ENCODE measurements around the gene MAVS. TPM values are rescaled to one million over a fixed set of nuclear protein-coding genes. Genes with fewer than 3 reads are reported as not detected.
"Not testable (repeated sequence)": the region's sequence is repeated elsewhere in the genome, so short reads cannot be mapped to it uniquely, and the experiment has no call there.

The MAVS gene
- total RNA-seq, 1 experiment from 2014 or later, result 38.7 TPM

DNA sequence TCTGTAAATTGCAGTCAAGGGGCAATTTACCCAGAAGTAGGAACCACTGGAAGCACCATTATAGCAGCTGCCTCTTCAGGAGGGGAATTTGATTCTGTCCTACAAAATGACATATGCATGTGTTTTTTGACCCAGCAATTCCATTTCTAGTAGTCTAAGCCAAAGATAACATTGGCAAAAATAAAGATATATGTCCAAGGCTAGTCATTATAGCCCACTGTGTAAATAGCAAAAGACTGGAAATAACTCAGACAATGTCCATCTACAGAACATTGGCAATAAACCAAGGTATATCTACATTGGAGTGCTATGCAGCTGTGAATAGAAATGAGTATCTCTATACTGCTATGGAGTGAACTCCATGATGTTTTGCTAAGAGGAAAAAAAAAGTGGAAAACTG, 30.0 kb downstream of the MAVS start:
- no peak overlapping the region for H3K9ac ChIP-seq (ENCODE audit: low read length)
- no peak overlapping the region for H3K4me3 ChIP-seq (ENCODE audit: low read length)
- H3F3A ChIP-seq (ENCODE audit: low read length, unreplicated experiment), result no peaks in the 10 kb centered on the region
- no peaks in the 10 kb centered on the region for H3K4me1 ChIP-seq (ENCODE audit: insufficient read depth, low read length)
- no peaks in the 10 kb centered on the region for H3K79me2 ChIP-seq (ENCODE audit: low read length)
- peaks cover 21% of the 10 kb centered on the region for H3K36me3 ChIP-seq (ENCODE audit: low read depth, low read length)
- DNase-seq, result no peak
- H3K9me2 ChIP-seq (replicated peaks; ENCODE audit: low read length), result no peaks in the 10 kb centered on the region
- intact Hi-C loops (cut with micrococcal nuclease), result no loop called here
- CTCF ChIA-PET, result no interaction called here
- H3K27ac ChIP-seq (ENCODE audit: low read length), result no peak overlapping the region
- H2AFZ ChIP-seq (ENCODE audit: low read length), result no peak overlapping the region
- no peaks in the 10 kb centered on the region for H3K9me3 ChIP-seq (ENCODE audit: low read length)
- no peaks in the 10 kb centered on the region for H3K27me3 ChIP-seq (ENCODE audit: low read length)
- no peak overlapping the region for H3K4me2 ChIP-seq (ENCODE audit: low read length)
- no peak for ATAC-seq
- H4K20me1 ChIP-seq (ENCODE audit: low read length), result no peaks in the 10 kb centered on the region
- no TSS peak for BruUV-seq (replicated peaks)
- POLR2A ChIA-PET (ENCODE audit: unreplicated experiment), result no interaction called here
- no peak for TF ChIP-seq EZH2phosphoT487 (IDR thresholded peaks at IDR 0.05; ENCODE audit: borderline replicate concordance, low read length)
- no peak for TF ChIP-seq CTCF (conservative IDR thresholded peaks at IDR 0.05; ENCODE audit: low read depth, low read length)

- H3K9me3 ChIP-seq (ENCODE audit: low read length); CTCF ChIA-PET; BruUV-seq (replicated peaks); H3K27ac ChIP-seq (ENCODE audit: low read length); DNase-seq; H3K9me2 ChIP-seq (replicated peaks; ENCODE audit: low read length); ATAC-seq; H3K27me3 ChIP-seq (ENCODE audit: low read length); H3K4me3 ChIP-seq (ENCODE audit: low read length); intact Hi-C loops (cut with micrococcal nuclease); H3K4me2 ChIP-seq (ENCODE audit: low read length); H3K79me2 ChIP-seq (ENCODE audit: low read length); H3F3A ChIP-seq (ENCODE audit: low read length, unreplicated experiment); H2AFZ ChIP-seq (ENCODE audit: low read length); POLR2A ChIA-PET (ENCODE audit: unreplicated experiment); H3K9ac ChIP-seq (ENCODE audit: low read length); H3K4me1 ChIP-seq (ENCODE audit: insufficient read depth, low read length); H4K20me1 ChIP-seq (ENCODE audit: low read length); H3K36me3 ChIP-seq (ENCODE audit: low read depth, low read length): not testable (repeated sequence)
These were observed 32.3 kb downstream of the MAVS start for GRCh38 chr20:3878921-3879274.

DNA sequence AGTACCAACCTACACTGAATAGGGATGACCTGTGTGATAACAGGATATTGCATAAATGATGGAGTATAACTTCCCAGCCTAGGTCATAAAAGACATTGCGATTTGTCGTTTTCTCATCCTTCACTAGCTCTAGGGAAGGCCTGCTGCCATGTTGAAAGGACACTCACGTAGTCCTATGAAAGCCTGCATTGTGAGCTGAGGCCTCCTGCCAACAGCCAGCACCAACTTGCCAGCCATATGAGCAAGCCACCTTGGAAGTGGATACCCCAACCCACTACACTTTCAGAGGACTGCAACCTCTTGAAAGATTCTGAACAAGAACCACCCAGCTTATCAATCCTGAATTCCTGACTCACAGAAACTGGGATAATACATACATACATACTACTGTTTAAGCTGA, 39.1 kb downstream of the MAVS start:
- no peaks in the 10 kb centered on the region for H3F3A ChIP-seq (ENCODE audit: low read length, unreplicated experiment)
- no peak overlapping the region for H2AFZ ChIP-seq (ENCODE audit: low read length)
- no peak overlapping the region for H3K4me2 ChIP-seq (ENCODE audit: low read length)
- intact Hi-C loops (cut with micrococcal nuclease), result no loop called here
- H3K4me1 ChIP-seq (ENCODE audit: insufficient read depth, low read length), result peaks cover 9% of the 10 kb centered on the region
- H3K79me2 ChIP-seq (ENCODE audit: low read length), result peaks cover 33% of the 10 kb centered on the region
- BruUV-seq (replicated peaks), result no TSS peak
- TF ChIP-seq EZH2phosphoT487 (IDR thresholded peaks at IDR 0.05; ENCODE audit: borderline replicate concordance, low read length) (no peak), CTCF (conservative IDR thresholded peaks at IDR 0.05; ENCODE audit: low read depth, low read length) (no peak), EZH2 (IDR thresholded peaks at IDR 0.05; ENCODE audit: low read length, unreplicated experiment) (no peak)
- H3K9me2 ChIP-seq (replicated peaks; ENCODE audit: low read length), result no peaks in the 10 kb centered on the region
- ATAC-seq (no peak), DNase-seq (no peak)
- H3K36me3 ChIP-seq (ENCODE audit: low read depth, low read length), result no peaks in the 10 kb centered on the region
- H3K4me3 ChIP-seq (ENCODE audit: low read length), result no peak overlapping the region
- CTCF ChIA-PET, result no interaction called here
- POLR2A ChIA-PET (ENCODE audit: unreplicated experiment), result interaction anchor here (0.6 kb wide), 1 partner anchor 116 kb away, joined by 3 read pairs; no protein-coding TSS in a partner anchor
- H3K27me3 ChIP-seq (ENCODE audit: low read length), result no peaks in the 10 kb centered on the region
- peaks cover 8% of the 10 kb centered on the region for H4K20me1 ChIP-seq (ENCODE audit: low read length)
- no peaks in the 10 kb centered on the region for H3K9me3 ChIP-seq (ENCODE audit: low read length)
- no peak overlapping the region for H3K27ac ChIP-seq (ENCODE audit: low read length)
- no peak overlapping the region for H3K9ac ChIP-seq (ENCODE audit: low read length)
